Activated CD8-positive, alpha-beta T cell treated with anti-CD3 and anti-CD28 coated beads for 36 hours (primary cell): ENCODE data around the gene MIPOL1. TPM values are rescaled to one million over a fixed set of nuclear protein-coding genes. Genes with fewer than 3 reads are reported as not detected.
"Not testable (repeated sequence)": the region's sequence is repeated elsewhere in the genome, so short reads cannot be mapped to it uniquely, and the experiment has no call there.

Experiments
- ATAC-seq: fragments of 200-7000 bp; cut with Tn5 transposase; one replicate; pipeline ENCODE4 v1.10.0; 2021; ENCODE audit warnings: mild to moderate bottlenecking, moderate library complexity
- CTCF ChIA-PET: fragments of 350-600 bp; sonication (Branson Sonifier 250); formaldehyde crosslinking; loops from one replicate; lab custom pipeline; 2021; ENCODE audit warnings: antibody characterized with exemption; lab: Charles Lee
- POLR2A ChIA-PET: fragments of 350-600 bp; sonication (Branson Sonifier 250); formaldehyde crosslinking; loops from one replicate; lab custom pipeline; 2021; ENCODE audit warnings: antibody characterized with exemption; lab: Charles Lee
- DNase-seq: peaks from one replicate; pipeline ENCODE4 v3.0.0-alpha.2; 2020
- H3K27ac Mint-ChIP-seq: one replicate; pipeline ENCODE4 v1.8.0; 2021; ENCODE audit warnings: mild to moderate bottlenecking, mixed read lengths
- H3K27me3 Mint-ChIP-seq: one replicate; pipeline ENCODE4 v1.8.0; 2021; ENCODE audit warnings: mixed read lengths
- H3K36me3 Mint-ChIP-seq: one replicate; pipeline ENCODE4 v1.8.0; 2021; ENCODE audit warnings: low read depth, mixed read lengths
- H3K4me1 Mint-ChIP-seq: one replicate; pipeline ENCODE4 v1.8.0; 2021; ENCODE audit warnings: low read depth, mixed read lengths
- H3K4me3 Mint-ChIP-seq: one replicate; pipeline ENCODE4 v1.8.0; 2021; ENCODE audit warnings: mild to moderate bottlenecking, moderate library complexity, mixed read lengths
- H3K9me3 Mint-ChIP-seq: one replicate; pipeline ENCODE4 v1.8.0; 2021; ENCODE audit warnings: mixed read lengths
- intact Hi-C: fragments of 100-400 bp; cut with micrococcal nuclease; formaldehyde crosslinking; loops from one replicate; pipeline ENCODE4 v1.10.0; 2022
- total RNA-seq, 2 experiments: library from RNA; stranded (reverse); gene quantifications; one replicate each; pipeline ENCODE4 v1.2.3, GENCODE V29; 2021
- TF ChIP-seq, protein P1 (sequence below): fragments of 200-600 bp; IDR thresholded peaks from one replicate; pipeline ENCODE4 v1.8.0; 2022; ENCODE audit warnings: antibody characterized with exemption, mild to moderate bottlenecking

Gene MIPOL1
- total RNA-seq, 2 experiments from 2014 or later: not detected

DNA sequence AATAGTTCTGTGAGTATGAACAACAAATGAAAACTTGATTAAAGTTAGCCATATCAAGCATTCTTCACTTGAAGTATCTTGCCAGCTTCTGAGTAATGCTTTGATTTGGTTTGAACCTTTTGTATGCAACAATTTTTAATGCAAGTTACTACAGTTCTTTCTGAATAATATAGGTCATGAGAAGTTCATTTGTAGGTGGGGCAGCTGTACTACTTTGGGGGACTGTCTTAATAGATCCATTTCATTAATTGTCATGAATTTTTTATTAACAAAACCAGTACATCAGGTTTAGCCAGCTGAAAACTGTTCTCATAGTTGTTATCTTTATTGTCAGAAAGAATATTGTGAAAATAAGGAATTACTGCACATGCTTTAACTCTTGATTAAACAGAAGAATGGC is 254.6 kb downstream of the MIPOL1 start:
- Mint-ChIP-seq H3K4me3 (no peak overlapping the region), H3K27me3 (no peaks in the 10 kb centered on the region)
- no peak for ATAC-seq

DNA sequence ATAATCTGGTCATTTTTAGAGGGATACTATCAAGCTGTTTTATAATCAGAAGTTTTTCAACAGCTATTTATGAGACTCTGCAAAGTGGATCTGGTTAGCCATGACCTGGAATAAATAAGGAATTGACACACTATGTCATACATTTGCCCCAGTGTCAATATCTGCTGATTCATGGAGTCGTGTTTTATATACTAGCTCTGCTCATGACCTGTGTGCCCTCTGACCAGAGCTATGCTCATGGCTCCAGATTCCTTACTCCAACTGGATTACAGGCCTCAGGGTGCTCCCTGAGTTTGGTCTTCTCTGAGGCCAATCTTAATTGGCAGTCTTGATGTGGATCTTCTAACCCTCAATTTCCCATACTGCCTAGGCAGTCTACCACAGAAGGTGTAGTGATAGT is 256.2 kb downstream of the MIPOL1 start:
- H3K4me3 Mint-ChIP-seq: no peak overlapping the region
- H3K4me1 Mint-ChIP-seq: no peaks in the 10 kb centered on the region
- ATAC-seq: no peak
- ChIA-PET CTCF (no interaction called here), POLR2A (no interaction called here)
- TF ChIP-seq, protein P1, sequence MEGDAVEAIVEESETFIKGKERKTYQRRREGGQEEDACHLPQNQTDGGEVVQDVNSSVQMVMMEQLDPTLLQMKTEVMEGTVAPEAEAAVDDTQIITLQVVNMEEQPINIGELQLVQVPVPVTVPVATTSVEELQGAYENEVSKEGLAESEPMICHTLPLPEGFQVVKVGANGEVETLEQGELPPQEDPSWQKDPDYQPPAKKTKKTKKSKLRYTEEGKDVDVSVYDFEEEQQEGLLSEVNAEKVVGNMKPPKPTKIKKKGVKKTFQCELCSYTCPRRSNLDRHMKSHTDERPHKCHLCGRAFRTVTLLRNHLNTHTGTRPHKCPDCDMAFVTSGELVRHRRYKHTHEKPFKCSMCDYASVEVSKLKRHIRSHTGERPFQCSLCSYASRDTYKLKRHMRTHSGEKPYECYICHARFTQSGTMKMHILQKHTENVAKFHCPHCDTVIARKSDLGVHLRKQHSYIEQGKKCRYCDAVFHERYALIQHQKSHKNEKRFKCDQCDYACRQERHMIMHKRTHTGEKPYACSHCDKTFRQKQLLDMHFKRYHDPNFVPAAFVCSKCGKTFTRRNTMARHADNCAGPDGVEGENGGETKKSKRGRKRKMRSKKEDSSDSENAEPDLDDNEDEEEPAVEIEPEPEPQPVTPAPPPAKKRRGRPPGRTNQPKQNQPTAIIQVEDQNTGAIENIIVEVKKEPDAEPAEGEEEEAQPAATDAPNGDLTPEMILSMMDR: no peak
- H3K27ac Mint-ChIP-seq: no peak overlapping the region
- H3K9me3 Mint-ChIP-seq: peaks cover 9% of the 10 kb centered on the region
- H3K36me3 Mint-ChIP-seq: no peaks in the 10 kb centered on the region
- intact Hi-C loops: no loop called here
- no peak for DNase-seq
- no peaks in the 10 kb centered on the region for H3K27me3 Mint-ChIP-seq

More for the DNA sequence above, 254.6 kb downstream of the MIPOL1 start:
- intact Hi-C loops: no loop called here
- H3K4me1 Mint-ChIP-seq: no peaks in the 10 kb centered on the region
- no peak overlapping the region for H3K27ac Mint-ChIP-seq
- ChIA-PET CTCF (no interaction called here), POLR2A (no interaction called here)
- TF ChIP-seq, protein P1: no peak
- H3K9me3 Mint-ChIP-seq: peaks cover 8% of the 10 kb centered on the region
- no peaks in the 10 kb centered on the region for H3K36me3 Mint-ChIP-seq
- DNase-seq: no peak

DNA sequence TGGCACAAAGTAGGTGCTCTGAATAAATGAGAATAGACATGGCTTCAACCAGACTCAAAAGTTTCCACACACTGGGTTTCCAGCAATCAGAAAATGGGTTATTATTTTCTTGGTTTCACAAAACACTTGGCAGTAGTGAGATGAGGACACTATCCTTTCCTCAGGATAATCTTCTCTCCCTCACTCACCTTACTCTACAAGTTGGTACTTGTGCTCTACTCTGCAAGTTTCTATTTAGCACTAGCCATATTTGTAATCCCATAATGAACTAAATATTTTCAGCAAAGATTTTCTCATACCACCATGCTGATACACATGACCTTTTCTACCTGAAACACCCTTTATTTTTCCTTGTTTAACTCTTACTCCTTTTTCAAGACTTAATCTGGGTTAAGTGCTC is 259.6 kb downstream of the MIPOL1 start:
- ATAC-seq (no peak), DNase-seq (no peak)
- POLR2A ChIA-PET: no interaction called here
- H3K36me3 Mint-ChIP-seq: no peaks in the 10 kb centered on the region
- no peaks in the 10 kb centered on the region for H3K4me1 Mint-ChIP-seq
- TF ChIP-seq, protein P1: no peak
- CTCF ChIA-PET: no interaction called here
- no peak overlapping the region for H3K27ac Mint-ChIP-seq
- H3K4me3 Mint-ChIP-seq: no peak overlapping the region
- intact Hi-C loops: no loop called here
- peaks cover 12% of the 10 kb centered on the region for H3K9me3 Mint-ChIP-seq
- H3K27me3 Mint-ChIP-seq: no peaks in the 10 kb centered on the region

DNA sequence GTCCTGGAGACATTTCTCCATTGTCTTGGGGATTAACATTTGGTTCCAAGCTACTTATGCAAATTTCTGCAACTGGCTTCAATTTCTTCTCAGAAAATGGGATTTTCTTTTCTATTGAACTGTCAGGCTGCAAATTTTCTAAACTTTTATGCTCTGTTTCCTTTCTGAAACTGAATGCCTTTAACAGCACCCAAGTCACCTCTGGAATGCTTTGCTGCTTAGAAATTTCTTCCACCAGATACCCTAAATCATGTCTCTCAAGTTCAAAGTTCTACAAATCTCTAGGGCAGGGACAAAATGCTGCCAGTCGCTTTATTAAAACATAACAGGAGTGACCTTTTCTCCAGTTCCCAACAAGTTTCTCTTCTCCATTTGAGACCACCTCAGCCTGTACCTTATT is 264.7 kb downstream of the MIPOL1 start:
- H3K27ac Mint-ChIP-seq, H3K4me3 Mint-ChIP-seq, ATAC-seq, CTCF ChIA-PET, H3K36me3 Mint-ChIP-seq, DNase-seq, intact Hi-C loops, POLR2A ChIA-PET, H3K27me3 Mint-ChIP-seq, H3K4me1 Mint-ChIP-seq: not testable (repeated sequence)
- peaks cover 20% of the 10 kb centered on the region for H3K9me3 Mint-ChIP-seq

DNA sequence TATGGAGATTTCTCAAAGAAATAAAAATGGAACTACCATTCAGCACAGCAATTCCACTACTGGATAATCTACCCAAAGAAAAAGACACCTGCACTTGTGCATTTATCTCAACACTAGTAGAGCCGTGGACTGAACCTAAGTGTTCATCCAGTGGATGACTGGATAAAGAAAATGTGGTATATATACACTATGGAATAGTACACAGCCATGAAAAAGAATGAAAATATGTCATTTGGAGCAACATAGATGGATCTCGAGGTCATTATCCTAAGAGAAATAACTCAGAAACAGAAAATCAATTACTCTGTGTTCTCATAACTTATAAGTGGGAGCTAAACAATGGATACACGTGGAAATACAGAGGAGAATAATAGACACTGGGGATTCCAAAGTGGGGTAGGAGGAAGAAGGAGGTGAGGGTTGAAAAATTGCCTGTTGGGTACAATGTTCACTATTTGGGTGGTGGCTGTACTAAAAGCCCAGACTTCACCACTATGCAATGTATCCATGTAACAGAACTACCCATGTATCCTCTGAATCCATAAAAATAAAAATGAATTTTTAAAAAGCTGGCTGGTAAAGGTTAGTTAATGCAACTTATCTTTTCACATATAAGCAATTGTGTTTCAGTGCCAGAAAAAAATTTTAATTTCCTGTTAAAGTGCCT is 266.6 kb downstream of the MIPOL1 start:
- intact Hi-C loops: no loop called here
- H3K27ac Mint-ChIP-seq: no peak overlapping the region
- H3K36me3 Mint-ChIP-seq: no peaks in the 10 kb centered on the region
- no peak for ATAC-seq
- no peak for DNase-seq
- ChIA-PET CTCF (no interaction called here), POLR2A (interaction anchor here (0.6 kb wide), 1 partner anchor 30 kb away, joined by 4 read pairs; no protein-coding TSS in a partner anchor)
- no peaks in the 10 kb centered on the region for H3K27me3 Mint-ChIP-seq
- TF ChIP-seq, protein P1: no peak
- no peak overlapping the region for H3K4me3 Mint-ChIP-seq
- H3K9me3 Mint-ChIP-seq: peaks cover 14% of the 10 kb centered on the region
- H3K4me1 Mint-ChIP-seq: no peaks in the 10 kb centered on the region
